Pancreas (tissue), 10 donors: ENCODE results near the gene STRN4. TPM values are rescaled to one million over a fixed set of nuclear protein-coding genes. Genes with fewer than 3 reads are reported as not detected.
A peak's percentile ranks its signal among the peaks of the same experiment; 100 is the strongest.

Experiments used
- ATAC-seq, 4 donors: fragments of 200-7000 bp; cut with Tn5 transposase; one replicate each; pipeline versions ENCODE4 v1.8.0 to v1.9.1; 2020; ENCODE audit warnings: mild to moderate bottlenecking in 4 of 4, moderate library complexity in 4 of 4
- DNase-seq, 6 donors: peaks; one replicate each; pipeline ENCODE4 v3.0.0-alpha.2; 2020
- FAIRE-seq: peaks from 2 replicates; lab custom pipeline; 2012; peaks lifted over from hg19 to GRCh38; lab: Jason Lieb, UNC
- H3K27ac ChIP-seq, 4 donors: fragments of 200-600 bp; sonication (generic); 1 replicate in 3 of 4; 2 replicates in 1 of 4; pipeline versions ENCODE4 v1.5.0 to v1.8.0; 2020
- H3K27me3 ChIP-seq, 4 donors: fragments of 200-600 bp; one replicate each; pipeline ENCODE4 v1.8.0; 2021
- H3K36me3 ChIP-seq, 3 donors: fragments of 200-600 bp; sonication (generic) in 1 of 3; one replicate each; pipeline versions ENCODE4 v1.5.0 to v1.8.0; 2020 to 2021
- H3K4me1 ChIP-seq, 3 donors: fragments of 200-600 bp; one replicate each; pipeline ENCODE4 v1.8.0; 2021
- H3K4me3 ChIP-seq, 4 donors: fragments of 200-600 bp; sonication (generic) in 2 of 4; one replicate each; pipeline versions ENCODE4 v1.5.0 to v1.8.0; 2020 to 2021
- H3K9me3 ChIP-seq, 4 donors: fragments of 200-600 bp; one replicate each; pipeline ENCODE4 v1.8.0; 2021
- WGBS, 2 donors: extraction: QIAGEN DNeasy Blood & Tissue Kit; methylation state at CpG; one replicate each; pipeline ENCODE4 v1.1.7; 2013; 5-methylcytosine and 5-hydroxymethylcytosine counted together
- intact Hi-C, 3 donors: fragments of 100-400 bp; cut with DNase I; formaldehyde crosslinking; loops; one replicate each; pipeline versions ENCODE4 v1.11.1 to v1.14.2; 2022
- polyA plus RNA-seq, 2 donors: library from polyadenylated mRNA; stranded (reverse); fragments of 200-250 nt; gene quantifications; one replicate each; pipeline ENCODE4 v1.2.3, GENCODE V29; 2013
- total RNA-seq, 6 donors: library from RNA; stranded (reverse); fragmentation: NEBNext Ultra II Directional in 4 of 6; extraction: Animal tissue kit (Norgen Biotek cat#: 25700) in 4 of 6; gene quantifications; one replicate each; pipeline versions ENCODE4 v1.2.1 to v1.2.4, GENCODE V29; 2021 to 2023
- TF ChIP-seq, protein P1 (sequence below), 4 donors: fragments of 200-600 bp; sonication (generic) in 3 of 4; IDR thresholded peaks; one replicate each; pipeline versions ENCODE4 v1.5.0 to v1.8.0; 2021; ENCODE audit warnings: antibody characterized with exemption in 4 of 4
- donor health status: healthy with polysubstance abuse.
- donor health status: DM: no; HTN: no; CAD: no; lungs with moderate emphysema.
- donor health status: DM: no; HTN: no; CAD: no.
- donor health status: control.
- donor health status: control.
- donor health status: Bipolar disorder and iron deficiency.
- donor health status: DM: yes; HTN: yes; CAD: no.
- donor health status: DM: no; HTN: no; CAD: no.
- donor health status: DM: no; HTN: no; CAD: no.
- donor health status: DM: yes; HTN: yes; CAD: no.

STRN4 gene
- total and polyA plus RNA-seq, 8 donors, result 26.4 to 48.0 (median 37.7) TPM

DNA sequence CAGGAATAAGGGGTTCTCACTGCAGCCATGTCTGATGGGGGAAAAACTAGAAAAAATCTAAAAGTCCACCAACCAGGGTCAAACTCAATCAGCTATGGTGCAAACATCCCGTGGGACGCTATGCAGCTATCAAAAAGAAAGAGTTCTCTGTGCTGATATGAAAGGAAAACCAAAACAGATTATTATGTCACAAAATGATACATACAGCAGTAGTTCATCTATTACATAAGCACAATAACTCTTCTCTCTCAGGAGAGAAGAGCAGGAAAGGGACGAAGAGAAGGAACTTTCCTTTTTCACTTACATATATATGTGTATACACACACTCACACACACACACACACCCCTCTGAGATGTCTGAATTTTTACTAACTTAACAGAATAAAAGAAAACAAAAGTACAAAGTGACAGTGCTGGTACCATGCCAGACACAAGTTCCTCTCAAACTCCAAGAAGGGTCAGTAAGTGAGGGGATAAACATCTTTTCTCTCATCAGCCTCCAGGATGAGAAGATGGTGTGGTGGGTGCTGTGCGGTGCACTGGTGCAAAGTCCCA lies 3.2 kb downstream of the STRN4 start:
- Histone ChIP-seq H3K27me3 (no peaks in the 10 kb centered on the region), H3K36me3 (no peaks in the 10 kb centered on the region), H3K9me3 (no peaks in the 10 kb centered on the region), H3K4me1 (peaks cover 0 to 11% (median 0%) of the 10 kb centered on the region in 3 donors), H3K4me3 (no peak overlapping the region), H3K27ac (no peak overlapping the region)
- FAIRE-seq (no peak), ATAC-seq (no peak), DNase-seq (no peak)
- TF ChIP-seq, protein P1, sequence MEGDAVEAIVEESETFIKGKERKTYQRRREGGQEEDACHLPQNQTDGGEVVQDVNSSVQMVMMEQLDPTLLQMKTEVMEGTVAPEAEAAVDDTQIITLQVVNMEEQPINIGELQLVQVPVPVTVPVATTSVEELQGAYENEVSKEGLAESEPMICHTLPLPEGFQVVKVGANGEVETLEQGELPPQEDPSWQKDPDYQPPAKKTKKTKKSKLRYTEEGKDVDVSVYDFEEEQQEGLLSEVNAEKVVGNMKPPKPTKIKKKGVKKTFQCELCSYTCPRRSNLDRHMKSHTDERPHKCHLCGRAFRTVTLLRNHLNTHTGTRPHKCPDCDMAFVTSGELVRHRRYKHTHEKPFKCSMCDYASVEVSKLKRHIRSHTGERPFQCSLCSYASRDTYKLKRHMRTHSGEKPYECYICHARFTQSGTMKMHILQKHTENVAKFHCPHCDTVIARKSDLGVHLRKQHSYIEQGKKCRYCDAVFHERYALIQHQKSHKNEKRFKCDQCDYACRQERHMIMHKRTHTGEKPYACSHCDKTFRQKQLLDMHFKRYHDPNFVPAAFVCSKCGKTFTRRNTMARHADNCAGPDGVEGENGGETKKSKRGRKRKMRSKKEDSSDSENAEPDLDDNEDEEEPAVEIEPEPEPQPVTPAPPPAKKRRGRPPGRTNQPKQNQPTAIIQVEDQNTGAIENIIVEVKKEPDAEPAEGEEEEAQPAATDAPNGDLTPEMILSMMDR (IDR thresholded peaks at IDR 0.05), result no peak
- WGBS, 2 donors, result 63 to 65% methylated on average over 4 of the region's 4 CpGs
- intact Hi-C loops, result no loop called here

DNA sequence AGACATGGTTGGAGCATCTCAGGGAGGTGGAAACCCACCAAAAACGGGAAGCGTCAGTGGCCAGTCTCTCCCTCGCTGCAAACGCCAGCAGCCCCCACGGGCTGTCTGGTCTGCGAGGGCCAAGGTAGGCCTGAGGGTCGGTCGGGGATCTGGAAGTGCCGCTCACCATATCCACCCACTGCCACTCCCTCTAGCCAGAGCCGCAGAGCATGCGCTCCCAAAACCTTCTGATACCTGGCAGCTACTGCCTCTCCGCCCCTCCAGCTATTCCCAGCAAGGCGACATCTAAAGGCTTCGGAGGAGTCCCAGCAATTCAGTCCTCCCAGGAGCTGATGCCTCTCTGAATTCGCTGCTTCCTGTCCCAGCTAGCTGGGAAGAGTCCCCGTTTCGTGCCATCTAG lies 4.8 kb downstream of the STRN4 start:
- TF ChIP-seq, protein P1 (IDR thresholded peaks at IDR 0.05), result no peak
- H3K27ac ChIP-seq, result no peak overlapping the region
- 85 to 86% methylated on average over 17 of the region's 17 CpGs for WGBS, 2 donors
- no peak for DNase-seq
- no peak overlapping the region for H3K4me3 ChIP-seq
- no peak for FAIRE-seq
- H3K36me3 ChIP-seq, result peaks cover 0 to 11% (median 0%) of the 10 kb centered on the region in 3 donors
- no peaks in the 10 kb centered on the region for H3K27me3 ChIP-seq
- no peak for ATAC-seq
- intact Hi-C loops, result no loop called here
- no peaks in the 10 kb centered on the region for H3K9me3 ChIP-seq
- H3K4me1 ChIP-seq, result peaks cover 0 to 11% (median 0%) of the 10 kb centered on the region in 3 donors

DNA sequence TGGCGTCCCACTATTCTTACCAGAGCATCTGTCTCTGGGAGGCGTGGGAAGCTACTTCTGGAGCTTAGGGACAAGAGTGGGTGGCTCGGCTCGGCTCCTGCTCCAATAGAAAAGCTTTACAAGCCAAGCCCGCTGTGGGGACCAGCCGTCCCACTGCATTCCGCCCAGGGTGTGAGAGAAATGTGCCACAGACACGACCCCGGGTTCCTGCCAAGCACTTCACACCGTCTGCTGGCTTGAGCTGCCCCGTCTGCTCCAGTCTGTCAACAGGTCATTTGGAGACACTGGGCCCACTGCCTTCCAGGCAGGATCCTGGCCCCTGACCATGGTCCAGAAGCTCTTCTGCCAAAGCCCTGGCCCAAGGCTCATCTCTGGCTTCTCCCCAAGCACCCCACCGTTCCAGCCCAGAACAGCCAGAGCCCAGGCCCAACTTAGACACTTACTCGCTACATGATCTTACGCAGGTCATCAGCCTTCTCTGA lies 6.9 kb downstream of the STRN4 start:
- Histone ChIP-seq H3K27ac (no peak overlapping the region), H3K36me3 (peaks cover 0 to 15% (median 0%) of the 10 kb centered on the region in 3 donors), H3K4me1 (peaks cover 0 to 7% (median 0%) of the 10 kb centered on the region in 3 donors), H3K9me3 (no peaks in the 10 kb centered on the region), H3K4me3 (no peak overlapping the region), H3K27me3 (no peaks in the 10 kb centered on the region)
- TF ChIP-seq, protein P1 (IDR thresholded peaks at IDR 0.05), result no peak
- FAIRE-seq, result no peak
- 71 to 78% methylated on average over 14 of the region's 14 CpGs for WGBS, 2 donors
- peak in 2 of 4 donors; percentile 11 to 15 for ATAC-seq
- peak in 1 of 6 donors; percentile 32 for DNase-seq
- intact Hi-C loops, result no loop called here

DNA sequence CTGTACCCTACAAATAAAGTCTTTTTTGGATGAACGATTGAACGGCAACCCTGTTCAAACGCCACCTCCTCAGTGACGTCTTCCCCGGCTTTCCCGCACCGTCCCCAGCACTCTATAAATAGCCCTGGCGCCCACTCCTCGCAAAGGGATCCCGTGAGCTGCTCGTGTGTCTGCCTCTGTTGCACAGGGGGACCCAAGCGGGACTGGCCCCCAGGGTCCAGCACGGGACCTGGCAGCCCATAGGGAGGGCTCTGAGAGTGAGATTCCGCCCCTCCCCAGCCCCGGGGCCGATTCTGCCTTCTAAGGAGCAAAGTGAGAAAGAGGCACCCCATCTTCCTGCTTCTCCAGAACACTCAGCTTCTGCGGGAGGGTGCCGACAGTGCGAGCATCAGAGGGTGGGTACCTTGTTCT lies 8.5 kb downstream of the STRN4 start:
- Histone ChIP-seq H3K36me3 (peaks cover 0 to 29% (median 6%) of the 10 kb centered on the region in 3 donors), H3K4me3 (no peak overlapping the region), H3K4me1 (peaks cover 0 to under 1% (median 0%) of the 10 kb centered on the region in 3 donors), H3K9me3 (no peaks in the 10 kb centered on the region), H3K27ac (no peak overlapping the region), H3K27me3 (no peaks in the 10 kb centered on the region)
- TF ChIP-seq, protein P1 (IDR thresholded peaks at IDR 0.05), result no peak
- WGBS, 2 donors, result 81 to 83% methylated on average over 19 of the region's 19 CpGs
- no peak for FAIRE-seq
- intact Hi-C loops, result no loop called here
- no peak for ATAC-seq
- DNase-seq, result peak in 1 of 6 donors; percentile 37

DNA sequence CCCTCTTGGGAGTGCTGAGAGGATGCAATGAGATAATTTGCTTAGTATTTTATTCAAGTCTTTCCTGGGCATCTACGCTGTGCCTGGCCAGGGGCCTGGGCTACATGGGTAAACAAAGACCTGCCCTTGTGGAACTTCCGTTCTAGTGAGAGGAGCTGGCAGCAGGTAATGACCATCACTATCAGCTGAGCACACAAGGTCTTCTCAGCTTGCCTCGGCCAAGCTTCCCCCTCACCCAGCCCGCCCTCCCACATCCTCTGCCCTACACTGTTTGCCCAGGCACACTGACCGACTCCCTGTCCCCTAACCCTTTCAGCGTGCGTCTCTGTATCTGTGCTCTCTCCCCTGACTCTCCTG lies 9.0 kb downstream of the STRN4 start:
- no peak overlapping the region for H3K27ac ChIP-seq
- H3K9me3 ChIP-seq, result no peaks in the 10 kb centered on the region
- no peak for FAIRE-seq
- 65 to 68% methylated on average over 7 of the region's 7 CpGs for WGBS, 2 donors
- no peaks in the 10 kb centered on the region for H3K27me3 ChIP-seq
- H3K4me3 ChIP-seq, result no peak overlapping the region
- TF ChIP-seq, protein P1 (IDR thresholded peaks at IDR 0.05), result no peak
- H3K36me3 ChIP-seq, result peaks cover 3 to 34% (median 10%) of the 10 kb centered on the region in 3 donors
- intact Hi-C loops, result no loop called here
- ATAC-seq, result peak in 1 of 4 donors; percentile 12
- H3K4me1 ChIP-seq, result no peaks in the 10 kb centered on the region
- peak in 1 of 6 donors; percentile 9 for DNase-seq
